ENCODE results near the gene SSBP3. TPM values are rescaled to one million over a fixed set of nuclear protein-coding genes. Genes with fewer than 3 reads are reported as not detected.

Gene SSBP3
- total RNA-seq, 2 experiments from 2014 or later = 44.4 to 49.6 TPM

- CTCF ChIA-PET = interaction anchor here (3.4 kb wide), 1 partner anchor 175 kb away, joined by 11 read pairs; no protein-coding TSS in a partner anchor
- no peaks in the 10 kb centered on the region for H3K27me3 Mint-ChIP-seq
- no peaks in the 10 kb centered on the region for H3K9me3 Mint-ChIP-seq
- no peak overlapping the region for H3K4me3 Mint-ChIP-seq
- no peaks in the 10 kb centered on the region for H3K36me3 Mint-ChIP-seq
- DNase-seq = no peak
- POLR2A ChIA-PET = no interaction called here
- no peak overlapping the region for H3K27ac Mint-ChIP-seq
- H3K4me1 Mint-ChIP-seq (ENCODE audit: low read depth) = peaks cover 38% of the 10 kb centered on the region
- intact Hi-C loops (cut with micrococcal nuclease) = no loop called here
Measured at GRCh38 chr1:54314696-54315095, 91.5 kb downstream of the SSBP3 start.

DNA sequence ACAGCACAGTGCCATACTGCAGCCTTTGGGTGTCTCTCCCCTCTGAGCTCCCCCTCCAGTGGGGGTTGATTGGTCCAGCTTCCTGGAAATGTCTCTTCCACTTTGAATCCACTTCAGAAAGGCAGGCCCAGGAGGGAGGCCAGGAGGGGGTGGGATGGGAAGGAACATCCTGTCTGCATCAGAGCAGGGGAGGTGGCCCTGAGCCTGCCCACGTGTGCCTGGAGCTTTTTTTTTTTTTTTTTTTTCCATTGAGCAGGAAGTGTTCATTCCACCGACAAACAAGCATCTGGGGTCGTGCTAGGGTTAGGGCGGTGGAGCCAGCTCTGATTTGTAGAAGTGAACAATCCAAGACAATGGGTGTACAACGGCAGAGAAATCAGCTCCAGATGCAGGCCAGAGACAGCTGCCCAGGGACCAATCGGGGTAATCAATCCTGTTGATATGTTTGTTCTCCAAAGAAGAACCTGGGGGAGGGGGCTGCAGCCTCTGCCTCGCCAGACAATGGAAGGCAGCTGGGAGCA is 93.3 kb downstream of the SSBP3 start:
- Mint-ChIP-seq H3K4me1 (ENCODE audit: low read depth) (peaks cover 43% of the 10 kb centered on the region), H3K4me3 (no peak overlapping the region), H3K27ac (peak overlapping the region; percentile 8), H3K27me3 (no peaks in the 10 kb centered on the region), H3K36me3 (no peaks in the 10 kb centered on the region), H3K9me3 (no peaks in the 10 kb centered on the region)
- DNase-seq = peak; percentile 11
- POLR2A ChIA-PET = no interaction called here
- CTCF ChIA-PET = interaction anchor here (0.8 to 3.4 kb wide), 3 partner anchors 13 to 452 kb away, joined by 3 to 11 read pairs (median 3); no protein-coding TSS in a partner anchor
- intact Hi-C loops (cut with micrococcal nuclease) = no loop called here

- H3K27me3 Mint-ChIP-seq = no peaks in the 10 kb centered on the region
- no peaks in the 10 kb centered on the region for H3K9me3 Mint-ChIP-seq
- intact Hi-C loops (cut with micrococcal nuclease) = loop anchor here (1.0 kb wide), 1 partner anchor 177 kb away; no protein-coding TSS in a partner anchor
- peaks cover 44% of the 10 kb centered on the region for H3K4me1 Mint-ChIP-seq (ENCODE audit: low read depth)
- no peak overlapping the region for H3K27ac Mint-ChIP-seq
- H3K36me3 Mint-ChIP-seq = no peaks in the 10 kb centered on the region
- no peak overlapping the region for H3K4me3 Mint-ChIP-seq
- no peak for DNase-seq
- ChIA-PET POLR2A (interaction anchor here (0.7 kb wide), 1 partner anchor 110 kb away, joined by 5 read pairs; no protein-coding TSS in a partner anchor), CTCF (interaction anchor here (1.1 to 3.4 kb wide), 4 partner anchors 9 to 178 kb away, joined by 3 to 11 read pairs (median 3); partner anchors contain the start of gene SSBP3)
Measured at GRCh38 chr1:54311506-54311905, 94.7 kb downstream of the SSBP3 start.

DNA sequence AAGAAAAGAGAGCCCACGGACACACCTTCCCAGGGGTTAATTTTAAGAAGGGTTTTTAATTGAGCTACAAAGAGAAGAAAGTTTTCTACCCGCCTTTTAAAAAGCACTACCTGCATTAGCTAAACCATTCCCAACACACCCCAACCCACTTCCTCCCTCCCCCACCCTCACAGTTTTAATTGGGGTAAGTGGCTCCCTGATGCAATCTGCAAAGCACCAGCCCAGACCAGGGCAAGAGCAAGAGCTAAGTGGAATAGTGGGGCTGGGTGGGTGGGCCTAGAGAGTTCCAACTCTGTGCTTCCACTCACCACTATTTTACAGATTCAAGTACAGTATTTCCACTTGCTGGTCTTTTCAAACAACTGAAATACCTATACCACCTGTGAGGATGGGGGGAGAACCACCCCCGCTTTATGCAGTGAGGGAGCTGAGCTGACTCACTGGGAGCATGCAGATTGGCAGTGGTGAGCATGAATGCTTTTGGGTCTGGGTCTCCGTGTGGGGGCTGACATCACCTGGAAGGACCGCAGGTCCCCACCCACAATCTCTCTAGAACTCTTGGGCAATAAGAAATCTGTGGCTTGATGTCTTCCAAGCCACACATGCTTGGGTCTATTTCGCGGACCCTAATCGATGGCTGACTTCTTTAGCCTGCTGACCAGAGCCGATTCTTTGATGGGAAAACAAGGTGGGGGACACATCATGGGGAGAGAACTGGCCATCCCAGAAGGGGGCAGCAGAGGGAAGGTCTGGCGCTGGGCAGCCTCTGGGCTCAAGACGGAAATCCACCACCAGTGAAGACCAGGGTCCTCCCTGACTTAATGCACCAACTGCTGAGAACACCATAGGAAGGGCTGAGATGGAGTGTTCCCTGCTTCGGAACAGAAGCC is 95.5 kb downstream of the SSBP3 start:
- no peaks in the 10 kb centered on the region for H3K27me3 Mint-ChIP-seq
- peaks cover 44% of the 10 kb centered on the region for H3K4me1 Mint-ChIP-seq (ENCODE audit: low read depth)
- no peaks in the 10 kb centered on the region for H3K36me3 Mint-ChIP-seq
- CTCF ChIA-PET = interaction anchor here (1.1 to 1.3 kb wide), 2 partner anchors 10 to 151 kb away, joined by 3 read pairs; no protein-coding TSS in a partner anchor
- DNase-seq = peak; percentile 35
- H3K4me3 Mint-ChIP-seq = no peak overlapping the region
- POLR2A ChIA-PET = no interaction called here
- intact Hi-C loops (cut with micrococcal nuclease) = loop anchor here (1.0 kb wide), 1 partner anchor 178 kb away; no protein-coding TSS in a partner anchor
- H3K27ac Mint-ChIP-seq = no peak overlapping the region
- H3K9me3 Mint-ChIP-seq = no peaks in the 10 kb centered on the region

DNA sequence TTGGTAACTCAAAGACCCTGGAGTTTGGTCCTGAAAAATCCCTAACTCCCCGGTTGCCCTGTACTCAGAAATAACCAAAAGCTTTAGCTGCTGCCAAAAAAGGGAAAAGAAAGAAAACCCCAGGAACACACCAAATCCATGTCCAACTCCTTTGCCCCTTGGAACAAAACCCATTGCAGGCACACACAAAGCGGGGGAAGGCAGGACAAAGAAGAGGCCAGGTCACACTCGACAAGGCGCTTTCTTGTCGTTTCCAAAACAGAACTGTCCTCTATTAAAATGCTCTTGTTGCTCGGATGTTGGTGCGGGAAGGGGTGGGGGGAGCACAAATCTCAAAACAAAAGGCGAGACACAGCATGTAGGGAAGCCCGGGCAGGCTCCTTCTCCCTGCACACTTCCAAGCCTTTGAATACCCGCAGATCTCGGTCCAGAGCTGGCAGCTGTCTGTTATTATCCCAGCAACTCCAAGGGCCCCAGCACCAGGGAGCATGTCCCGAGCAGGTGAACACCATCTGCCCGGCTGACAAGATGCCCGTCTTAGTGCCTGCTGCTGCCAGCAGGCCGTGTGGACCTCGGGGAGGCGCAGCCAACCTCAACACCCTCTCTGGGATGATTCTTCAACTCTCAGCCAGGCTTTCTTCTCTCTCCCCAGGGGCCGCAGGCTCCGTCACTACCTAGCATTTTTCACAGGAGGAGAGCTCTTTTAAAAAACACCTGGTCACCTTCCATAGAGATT is 96.4 kb downstream of the SSBP3 start:
- ChIA-PET CTCF (interaction anchor here (1.4 kb wide), 1 partner anchor 180 kb away, joined by 4 read pairs; no protein-coding TSS in a partner anchor), POLR2A (interaction anchor here (0.9 kb wide), 1 partner anchor 9 kb away, joined by 3 read pairs; no protein-coding TSS in a partner anchor)
- no peak for DNase-seq
- Mint-ChIP-seq H3K4me1 (ENCODE audit: low read depth) (peaks cover 48% of the 10 kb centered on the region), H3K4me3 (no peak overlapping the region), H3K27ac (no peak overlapping the region), H3K27me3 (no peaks in the 10 kb centered on the region), H3K36me3 (no peaks in the 10 kb centered on the region), H3K9me3 (no peaks in the 10 kb centered on the region)
- intact Hi-C loops (cut with micrococcal nuclease) = no loop called here

GRCh38 chr1:54307305-54307704 is 98.9 kb downstream of the SSBP3 start:
- Mint-ChIP-seq H3K36me3 (no peaks in the 10 kb centered on the region), H3K9me3 (no peaks in the 10 kb centered on the region), H3K27ac (no peak overlapping the region), H3K4me1 (ENCODE audit: low read depth) (peaks cover 51% of the 10 kb centered on the region), H3K27me3 (no peaks in the 10 kb centered on the region), H3K4me3 (no peak overlapping the region)
- POLR2A ChIA-PET = no interaction called here
- intact Hi-C loops (cut with micrococcal nuclease) = no loop called here
- CTCF ChIA-PET = interaction anchor here (1.1 kb wide), 1 partner anchor 22 kb away, joined by 4 read pairs; no protein-coding TSS in a partner anchor
- no peak for DNase-seq

- no peak overlapping the region for H3K27ac Mint-ChIP-seq
- intact Hi-C loops (cut with micrococcal nuclease) = no loop called here
- H3K9me3 Mint-ChIP-seq = no peaks in the 10 kb centered on the region
- H3K27me3 Mint-ChIP-seq = no peaks in the 10 kb centered on the region
- ChIA-PET POLR2A (no interaction called here), CTCF (interaction anchor here (1.1 to 1.2 kb wide), 2 partner anchors 21 to 124 kb away, joined by 4 read pairs; no protein-coding TSS in a partner anchor)
- H3K36me3 Mint-ChIP-seq = no peaks in the 10 kb centered on the region
- no peak for DNase-seq
- no peak overlapping the region for H3K4me3 Mint-ChIP-seq
- H3K4me1 Mint-ChIP-seq (ENCODE audit: low read depth) = peaks cover 49% of the 10 kb centered on the region
Measured at GRCh38 chr1:54305906-54306514, 100.2 kb downstream of the SSBP3 start.

- ChIA-PET POLR2A (no interaction called here), CTCF (no interaction called here)
- Mint-ChIP-seq H3K4me1 (ENCODE audit: low read depth) (peaks cover 49% of the 10 kb centered on the region), H3K27ac (no peak overlapping the region), H3K4me3 (no peak overlapping the region), H3K9me3 (no peaks in the 10 kb centered on the region), H3K27me3 (no peaks in the 10 kb centered on the region), H3K36me3 (no peaks in the 10 kb centered on the region)
- intact Hi-C loops (cut with micrococcal nuclease) = no loop called here
- DNase-seq = no peak
Measured at GRCh38 chr1:54304518-54304917, 101.7 kb downstream of the SSBP3 start.

- ChIA-PET CTCF (no interaction called here), POLR2A (no interaction called here)
- intact Hi-C loops (cut with micrococcal nuclease) = no loop called here
- Mint-ChIP-seq H3K27me3 (no peaks in the 10 kb centered on the region), H3K27ac (no peak overlapping the region), H3K4me1 (ENCODE audit: low read depth) (peaks cover 55% of the 10 kb centered on the region), H3K9me3 (no peaks in the 10 kb centered on the region), H3K36me3 (no peaks in the 10 kb centered on the region), H3K4me3 (no peak overlapping the region)
- DNase-seq = no peak
Measured at GRCh38 chr1:54302951-54303843, 103.0 kb downstream of the SSBP3 start.

DNA sequence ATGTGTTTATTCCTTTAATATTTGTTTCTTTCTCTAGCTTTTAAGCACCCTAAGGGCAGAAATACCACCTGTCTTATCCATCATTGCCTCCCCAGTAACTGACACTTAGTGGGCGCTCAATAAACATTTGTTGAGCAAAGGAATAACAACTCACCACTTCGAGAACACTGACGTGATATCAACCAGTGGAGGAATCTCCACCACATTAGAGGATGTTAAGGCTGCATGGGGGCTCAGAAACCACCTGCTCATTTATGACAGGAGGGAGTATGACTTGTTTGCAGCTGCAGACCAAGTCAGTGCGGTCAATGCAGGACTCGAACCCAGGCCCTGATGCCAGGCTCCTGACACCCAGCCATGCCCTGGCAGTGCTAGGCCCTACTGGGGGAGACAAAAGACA is 103.6 kb downstream of the SSBP3 start:
- H3K4me1 Mint-ChIP-seq (ENCODE audit: low read depth) = peaks cover 58% of the 10 kb centered on the region
- no peak overlapping the region for H3K27ac Mint-ChIP-seq
- DNase-seq = no peak
- intact Hi-C loops (cut with micrococcal nuclease) = no loop called here
- no peaks in the 10 kb centered on the region for H3K36me3 Mint-ChIP-seq
- no peaks in the 10 kb centered on the region for H3K27me3 Mint-ChIP-seq
- CTCF ChIA-PET = no interaction called here
- no peak overlapping the region for H3K4me3 Mint-ChIP-seq
- POLR2A ChIA-PET = no interaction called here
- H3K9me3 Mint-ChIP-seq = no peaks in the 10 kb centered on the region

GRCh38 chr1:54301497-54301896 is 104.7 kb downstream of the SSBP3 start:
- H3K27ac Mint-ChIP-seq = no peak overlapping the region
- peaks cover 58% of the 10 kb centered on the region for H3K4me1 Mint-ChIP-seq (ENCODE audit: low read depth)
- no peak for DNase-seq
- ChIA-PET POLR2A (no interaction called here), CTCF (no interaction called here)
- intact Hi-C loops (cut with micrococcal nuclease) = no loop called here
- H3K9me3 Mint-ChIP-seq = no peaks in the 10 kb centered on the region
- H3K27me3 Mint-ChIP-seq = no peaks in the 10 kb centered on the region
- H3K4me3 Mint-ChIP-seq = no peak overlapping the region
- no peaks in the 10 kb centered on the region for H3K36me3 Mint-ChIP-seq
